SU-DHL-6 (cell line): ENCODE results near the gene CDKN2AIPNL.

ENCODE experiments used
- H2AFZ ChIP-seq: fragments of 200-600 bp; sonication (generic); 2 replicates; pipeline ENCODE4 v1.6.1; 2014; ENCODE audit warnings: low read depth, mild to moderate bottlenecking, moderate library complexity, mixed read lengths, antibody characterized with exemption, low read length; ENCODE audit not compliant: severe bottlenecking
- H3F3A ChIP-seq: fragments of 200-600 bp; shearing (Covaris generic); 2 replicates; pipeline ENCODE4 v1.6.0; 2016; ENCODE audit warnings: antibody characterized with exemption, mild to moderate bottlenecking; ENCODE audit not compliant: insufficient read depth
- H3K27ac ChIP-seq: fragments of 200-600 bp; sonication (generic); 2 replicates; pipeline ENCODE4 v1.5.1; 2016; ENCODE audit warnings: low read depth, mild to moderate bottlenecking, low read length, moderate library complexity, mixed read lengths
- H3K27me3 ChIP-seq: fragments of 200-600 bp; sonication (generic), shearing (Covaris generic); 2 replicates; pipeline ENCODE4 v1.6.0; 2014; ENCODE audit warnings: mild to moderate bottlenecking, low read length
- H3K36me3 ChIP-seq: fragments of 200-600 bp; sonication (generic); 2 replicates; pipeline ENCODE4 v1.6.1; 2014; ENCODE audit warnings: mild to moderate bottlenecking, low read length, mixed read lengths
- H3K4me2 ChIP-seq: fragments of 300-600, 200-600 bp; shearing (Covaris generic), sonication (generic); 2 replicates; pipeline ENCODE4 v1.6.0; 2014; ENCODE audit warnings: low read length, low read depth, mild to moderate bottlenecking; ENCODE audit not compliant: poor library complexity, severe bottlenecking
- H3K4me3 ChIP-seq: fragments of 200-600 bp; sonication (generic); 2 replicates; pipeline ENCODE4 v1.5.1; 2014; ENCODE audit warnings: antibody characterized with exemption, low read length, mild to moderate bottlenecking, mixed read lengths; ENCODE audit not compliant: insufficient read depth, poor library complexity, severe bottlenecking
- H3K79me2 ChIP-seq: fragments of 200-600 bp; sonication (generic); 2 replicates; pipeline ENCODE4 v1.6.1; 2014; ENCODE audit warnings: mild to moderate bottlenecking, low read length, moderate library complexity; ENCODE audit not compliant: insufficient read depth
- H3K9ac ChIP-seq: fragments of 200-600 bp; sonication (generic); 2 replicates; pipeline ENCODE4 v1.7.0; 2014; ENCODE audit warnings: mild to moderate bottlenecking, low read length
- H3K9me2 ChIP-seq: fragments of 200-600 bp; sonication (generic); replicated peaks from 2 replicates; pipeline ENCODE4 v1.6.1; 2014; ENCODE audit warnings: low read length; ENCODE audit not compliant: insufficient read depth
- H3K9me3 ChIP-seq: fragments of 200-600 bp; sonication (generic); 2 replicates; pipeline ENCODE4 v1.6.1; 2014; ENCODE audit warnings: low read length, mixed read lengths; ENCODE audit not compliant: insufficient read depth
- H4K20me1 ChIP-seq: fragments of 200-600 bp; sonication (generic); 2 replicates; pipeline ENCODE4 v1.6.1; 2014; ENCODE audit warnings: low read depth, mild to moderate bottlenecking, antibody characterized with exemption, low read length, moderate library complexity, mixed read lengths
- CTCF ChIP-seq: fragments of 200-600 bp; sonication (generic); IDR thresholded peaks from one replicate; pipeline ENCODE4 v1.5.1; 2017; ENCODE audit warnings: antibody characterized with exemption, mild to moderate bottlenecking, low read length, moderate library complexity; ENCODE audit not compliant: insufficient read depth, poor library complexity, severe bottlenecking
- EZH2phosphoT487 ChIP-seq: fragments of 200-600 bp; sonication (generic), shearing (Covaris generic); conservative IDR thresholded peaks from 2 replicates; pipeline ENCODE4 v1.6.1; 2018; ENCODE audit warnings: mild to moderate bottlenecking, antibody characterized with exemption, low read length, moderate library complexity, mixed read lengths

CDKN2AIPNL gene

GRCh38 chr5:134406390-134406789, 5.3 kb downstream of the CDKN2AIPNL start:
- no peaks in the 10 kb centered on the region for H3K27me3 ChIP-seq
- H3F3A ChIP-seq = peaks cover 11% of the 10 kb centered on the region
- H3K9me2 ChIP-seq = no peaks in the 10 kb centered on the region
- no peak overlapping the region for H3K4me2 ChIP-seq
- TF ChIP-seq EZH2phosphoT487 (no peak), CTCF (no peak)
- H3K79me2 ChIP-seq = peaks cover 29% of the 10 kb centered on the region
- H2AFZ ChIP-seq = no peak overlapping the region
- H3K36me3 ChIP-seq = 0 out of 2 replicates have a peak, but pooled peaks cover 2% of the 10 kb centered on the region
- no peak overlapping the region for H3K4me3 ChIP-seq
- no peak overlapping the region for H3K27ac ChIP-seq
- no peak overlapping the region for H3K9ac ChIP-seq
- H3K9me3 ChIP-seq = no peaks in the 10 kb centered on the region
- H4K20me1 ChIP-seq = no peaks in the 10 kb centered on the region

GRCh38 chr5:134403951-134404350, 7.7 kb downstream of the CDKN2AIPNL start:
- Histone ChIP-seq H3K27me3 (no peaks in the 10 kb centered on the region), H3K27ac (no peak overlapping the region), H3F3A (peaks cover 11% of the 10 kb centered on the region), H3K4me3 (no peak overlapping the region), H3K79me2 (peaks cover 10% of the 10 kb centered on the region; the same call in 1 of the 2 replicates), H3K4me2 (no peak overlapping the region), H3K9ac (no peak overlapping the region), H2AFZ (no peak overlapping the region), H3K9me2 (no peaks in the 10 kb centered on the region), H3K9me3 (no peaks in the 10 kb centered on the region), H4K20me1 (no peaks in the 10 kb centered on the region), H3K36me3 (peaks cover 4% of the 10 kb centered on the region; the same call in 1 of the 2 replicates)
- TF ChIP-seq EZH2phosphoT487 (no peak), CTCF (no peak)

GRCh38 chr5:134398609-134399155, 13.0 kb downstream of the CDKN2AIPNL start:
- no peaks in the 10 kb centered on the region for H3K9me2 ChIP-seq
- H3K79me2 ChIP-seq = no peaks in the 10 kb centered on the region
- no peak for TF ChIP-seq CTCF
- TF ChIP-seq EZH2phosphoT487 = no peak
- H2AFZ ChIP-seq = no peak overlapping the region
- H3K4me2 ChIP-seq = no peak overlapping the region
- H3K27me3 ChIP-seq = no peaks in the 10 kb centered on the region
- no peak overlapping the region for H3K9ac ChIP-seq
- no peak overlapping the region for H3K27ac ChIP-seq
- no peaks in the 10 kb centered on the region for H4K20me1 ChIP-seq
- no peak overlapping the region for H3K4me3 ChIP-seq
- H3K36me3 ChIP-seq = peaks cover 12% of the 10 kb centered on the region; the same call in 1 of the 2 replicates
- peaks cover 11% of the 10 kb centered on the region for H3F3A ChIP-seq
- H3K9me3 ChIP-seq = no peaks in the 10 kb centered on the region
